Activated CD4-positive, alpha-beta T cell treated with anti-CD3 and anti-CD28 coated beads, Interleukin-2, amount 50 U/mL, for 4 hours (primary cell): ENCODE data around the gene GSTM4.

Experiments
- DNase-seq, 2 experiments: peaks; one replicate each; pipeline ENCODE4 v3.0.0-alpha.2; 2020

GSTM4 gene

DNA sequence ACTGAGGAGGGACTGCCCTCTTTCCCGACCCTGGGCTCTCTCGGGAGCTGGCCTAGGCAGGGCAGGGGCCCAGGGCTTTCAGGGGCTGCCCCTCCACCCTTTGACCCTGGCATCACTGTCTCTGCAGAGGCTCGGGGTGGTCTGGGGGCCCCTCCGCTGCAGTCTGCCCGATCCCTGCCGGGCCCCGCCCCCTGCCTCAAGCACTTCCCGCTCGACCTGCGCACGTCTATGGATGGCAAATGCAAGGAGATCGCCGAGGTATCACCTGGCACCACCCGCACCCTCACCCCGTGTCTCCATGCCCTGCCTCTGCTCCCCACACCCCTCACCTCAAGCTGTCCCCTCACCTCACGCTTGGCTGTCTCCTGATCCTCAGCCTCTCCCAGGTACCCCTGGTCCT is 30.7 kb upstream of the GSTM4 start:
- DNase-seq: no peak

DNA sequence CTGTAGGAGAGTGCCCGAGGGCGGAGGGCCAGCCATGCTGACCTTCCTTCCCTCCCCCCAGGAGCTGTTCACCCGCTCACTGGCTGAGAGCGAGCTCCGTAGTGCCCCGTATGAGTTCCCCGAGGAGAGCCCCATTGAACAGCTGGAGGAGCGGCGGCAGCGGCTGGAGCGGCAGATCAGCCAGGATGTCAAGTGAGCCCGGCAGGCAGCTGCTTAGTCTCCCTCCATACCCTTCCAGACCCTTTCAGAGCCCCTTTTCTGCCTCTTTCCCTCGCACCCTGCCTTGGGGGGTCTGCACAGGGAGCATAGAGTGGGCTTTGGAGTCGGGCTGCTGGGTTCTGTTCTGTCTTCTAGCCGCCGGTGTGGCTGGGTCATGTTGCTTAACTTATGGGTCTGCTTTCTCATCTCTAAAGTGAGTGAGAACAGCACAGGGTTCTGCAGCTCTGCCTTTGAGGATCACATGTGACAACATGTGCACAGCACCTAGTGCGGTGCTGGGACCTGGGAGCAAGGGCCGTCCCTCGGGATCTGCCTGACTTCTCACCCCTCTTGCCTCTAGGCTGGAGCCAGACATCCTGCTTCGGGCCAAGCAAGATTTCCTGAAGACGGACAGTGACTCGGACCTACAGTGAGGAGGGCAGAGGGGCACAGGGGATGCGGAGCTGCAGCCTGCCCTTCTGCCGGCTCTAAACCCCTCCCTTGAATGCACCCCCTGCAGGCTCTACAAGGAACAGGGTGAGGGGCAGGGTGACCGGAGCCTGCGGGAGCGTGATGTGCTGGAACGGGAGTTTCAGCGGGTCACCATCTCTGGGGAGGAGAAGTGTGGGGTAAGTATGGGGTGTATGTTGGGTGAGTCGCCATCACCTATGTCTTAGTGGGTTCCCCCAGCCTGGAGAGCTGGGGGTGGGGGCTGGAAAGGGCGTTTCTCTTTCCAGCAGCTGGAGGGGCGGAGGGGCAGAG is 30.0 kb upstream of the GSTM4 start:
- no peak for DNase-seq

DNA sequence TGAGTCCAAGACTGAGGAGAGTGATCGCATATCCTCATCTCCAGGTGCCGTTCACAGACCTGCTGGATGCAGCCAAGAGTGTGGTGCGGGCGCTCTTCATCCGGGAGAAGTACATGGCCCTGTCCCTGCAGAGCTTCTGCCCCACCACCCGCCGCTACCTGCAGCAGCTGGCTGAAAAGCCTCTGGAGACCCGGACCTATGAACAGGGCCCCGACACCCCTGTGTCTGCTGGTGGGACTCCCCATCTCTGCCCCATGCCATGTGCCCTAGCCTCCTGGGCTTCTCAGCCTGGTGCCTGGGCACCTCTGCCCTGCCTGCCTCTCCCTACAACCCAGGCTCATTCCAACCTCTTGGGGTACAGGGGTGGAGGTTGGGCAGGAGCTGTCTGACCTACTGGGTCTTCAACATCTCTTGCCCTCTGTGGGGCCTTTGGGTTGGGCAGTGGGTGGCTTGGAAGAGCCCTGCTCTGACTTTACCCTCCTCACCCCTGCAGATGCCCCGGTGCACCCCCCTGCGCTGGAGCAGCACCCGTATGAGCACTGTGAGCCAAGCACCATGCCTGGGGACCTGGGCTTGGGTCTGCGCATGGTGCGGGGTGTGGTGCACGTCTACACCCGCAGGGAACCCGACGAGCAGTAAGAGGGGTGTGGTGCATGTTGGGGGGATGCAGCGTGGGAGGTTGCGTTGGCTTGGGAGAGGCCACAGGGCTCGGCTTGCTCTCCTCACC is 29.1 kb upstream of the GSTM4 start:
- no peak for DNase-seq

DNA sequence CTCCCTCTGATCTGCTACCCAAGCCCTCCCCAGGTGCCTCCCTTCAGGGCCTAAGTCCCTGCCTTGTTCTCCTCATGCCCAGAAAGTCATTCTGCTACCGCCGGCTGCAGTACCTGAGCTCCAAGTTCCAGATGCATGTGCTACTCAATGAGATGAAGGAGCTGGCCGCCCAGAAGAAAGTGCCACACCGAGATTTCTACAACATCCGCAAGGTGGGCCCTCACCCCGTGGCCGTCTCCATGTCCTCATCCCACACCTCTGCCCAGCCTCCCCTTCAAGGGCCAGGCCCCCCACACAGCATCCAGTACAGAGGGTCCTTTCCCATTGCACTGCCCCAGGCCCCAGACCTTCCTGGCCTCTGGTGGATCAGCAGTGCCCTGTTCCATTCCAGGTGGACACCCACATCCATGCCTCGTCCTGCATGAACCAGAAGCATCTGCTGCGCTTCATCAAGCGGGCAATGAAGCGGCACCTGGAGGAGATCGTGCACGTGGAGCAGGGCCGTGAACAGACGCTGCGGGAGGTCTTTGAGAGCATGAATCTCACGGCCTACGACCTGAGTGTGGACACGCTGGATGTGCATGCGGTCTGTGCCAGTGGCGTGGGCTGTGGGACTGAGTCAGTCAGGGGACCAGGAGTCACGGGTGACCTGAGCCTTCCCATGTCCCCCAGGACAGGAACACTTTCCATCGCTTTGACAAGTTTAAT is 28.1 kb upstream of the GSTM4 start:
- DNase-seq: no peak

DNA sequence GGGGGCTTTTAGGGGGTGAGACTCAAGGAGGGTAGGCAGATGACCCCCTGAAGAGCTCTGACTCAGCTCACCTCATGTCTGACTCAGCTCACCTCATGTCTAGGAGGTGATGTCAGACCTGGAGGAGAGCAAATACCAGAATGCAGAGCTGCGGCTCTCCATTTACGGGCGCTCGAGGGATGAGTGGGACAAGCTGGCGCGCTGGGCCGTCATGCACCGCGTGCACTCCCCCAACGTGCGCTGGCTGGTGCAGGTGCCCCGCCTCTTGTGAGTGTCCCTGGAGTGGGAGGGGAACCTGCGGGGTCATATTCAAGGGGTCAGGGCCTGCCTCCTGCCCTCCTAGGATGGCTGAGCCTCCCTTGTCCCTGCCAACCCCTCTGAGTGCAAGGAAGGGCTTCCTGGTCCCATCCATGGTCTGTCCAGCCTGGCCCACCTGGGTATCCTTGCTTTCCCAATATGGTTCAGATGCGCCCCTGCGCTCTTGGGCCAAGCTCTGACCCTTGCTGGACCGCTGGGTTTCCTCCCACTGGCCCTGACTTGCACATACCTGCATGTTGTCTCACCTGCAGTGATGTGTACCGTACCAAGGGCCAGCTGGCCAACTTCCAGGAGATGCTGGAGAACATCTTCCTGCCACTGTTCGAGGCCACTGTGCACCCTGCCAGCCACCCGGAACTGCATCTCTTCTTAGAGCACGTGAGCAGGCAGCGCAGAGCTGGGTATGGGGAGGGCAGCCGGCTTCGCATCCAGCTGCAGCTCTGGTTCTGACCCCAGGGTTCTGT is 27.2 kb upstream of the GSTM4 start:
- no peak for DNase-seq

DNA sequence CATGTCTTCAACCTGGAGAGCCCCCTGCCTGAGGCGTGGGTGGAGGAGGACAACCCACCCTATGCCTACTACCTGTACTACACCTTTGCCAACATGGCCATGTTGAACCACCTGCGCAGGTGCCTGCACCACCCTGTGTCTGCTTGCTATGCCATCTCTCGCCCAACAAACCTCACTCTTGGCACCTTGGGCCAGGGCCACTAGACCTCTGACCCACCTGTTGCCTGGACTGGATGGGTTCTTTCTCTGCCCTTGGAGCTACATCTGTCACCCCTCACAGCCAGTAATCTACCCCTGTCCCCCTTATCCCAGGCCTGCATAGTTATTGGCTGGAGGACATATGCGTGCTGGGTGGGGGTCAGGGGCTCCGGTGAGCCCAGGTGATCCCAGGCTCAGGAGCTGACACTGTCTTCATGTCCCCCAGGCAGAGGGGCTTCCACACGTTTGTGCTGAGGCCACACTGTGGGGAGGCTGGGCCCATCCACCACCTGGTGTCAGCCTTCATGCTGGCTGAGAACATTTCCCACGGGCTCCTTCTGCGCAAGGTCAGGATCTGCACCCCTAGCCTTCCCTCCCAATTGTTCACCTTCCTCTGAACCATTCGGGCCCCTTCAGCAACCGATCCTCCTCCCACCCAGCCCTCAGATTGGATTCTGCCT is 26.4 kb upstream of the GSTM4 start:
- DNase-seq: no peak

DNA sequence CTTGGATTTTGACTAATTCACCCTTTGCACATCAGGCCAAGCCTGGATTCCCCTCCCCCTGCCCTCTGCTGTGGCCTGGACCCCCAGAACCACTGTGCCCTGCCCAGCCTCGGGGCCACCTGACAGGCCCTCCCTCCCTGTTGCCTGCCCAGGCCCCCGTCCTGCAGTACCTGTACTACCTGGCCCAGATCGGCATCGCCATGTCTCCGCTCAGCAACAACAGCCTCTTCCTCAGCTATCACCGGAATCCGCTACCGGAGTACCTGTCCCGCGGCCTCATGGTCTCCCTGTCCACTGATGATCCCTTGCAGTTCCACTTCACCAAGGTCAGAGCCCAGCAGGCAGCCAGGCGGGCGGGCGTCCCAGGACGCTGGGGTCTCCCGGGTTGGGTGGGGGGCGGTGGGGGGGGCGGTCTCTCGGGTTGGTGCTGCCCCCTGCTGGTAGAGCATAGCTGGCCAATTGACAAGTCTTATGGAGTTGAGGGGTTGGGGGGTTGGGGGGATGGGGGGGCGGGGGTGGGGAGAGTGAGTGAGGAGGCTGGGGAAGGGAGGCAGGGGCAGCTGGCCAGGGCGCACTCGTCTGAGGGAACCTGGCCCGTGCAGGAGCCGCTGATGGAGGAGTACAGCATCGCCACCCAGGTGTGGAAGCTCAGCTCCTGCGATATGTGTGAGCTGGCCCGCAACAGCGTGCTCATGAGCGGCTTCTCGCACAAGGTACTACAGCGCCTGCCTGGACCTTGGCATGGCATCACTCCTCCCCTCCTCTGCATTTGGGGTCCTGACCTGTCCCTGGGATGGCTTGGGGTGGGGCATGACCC is 25.6 kb upstream of the GSTM4 start:
- DNase-seq: peak in 1 of 2 experiments; percentile 28

DNA sequence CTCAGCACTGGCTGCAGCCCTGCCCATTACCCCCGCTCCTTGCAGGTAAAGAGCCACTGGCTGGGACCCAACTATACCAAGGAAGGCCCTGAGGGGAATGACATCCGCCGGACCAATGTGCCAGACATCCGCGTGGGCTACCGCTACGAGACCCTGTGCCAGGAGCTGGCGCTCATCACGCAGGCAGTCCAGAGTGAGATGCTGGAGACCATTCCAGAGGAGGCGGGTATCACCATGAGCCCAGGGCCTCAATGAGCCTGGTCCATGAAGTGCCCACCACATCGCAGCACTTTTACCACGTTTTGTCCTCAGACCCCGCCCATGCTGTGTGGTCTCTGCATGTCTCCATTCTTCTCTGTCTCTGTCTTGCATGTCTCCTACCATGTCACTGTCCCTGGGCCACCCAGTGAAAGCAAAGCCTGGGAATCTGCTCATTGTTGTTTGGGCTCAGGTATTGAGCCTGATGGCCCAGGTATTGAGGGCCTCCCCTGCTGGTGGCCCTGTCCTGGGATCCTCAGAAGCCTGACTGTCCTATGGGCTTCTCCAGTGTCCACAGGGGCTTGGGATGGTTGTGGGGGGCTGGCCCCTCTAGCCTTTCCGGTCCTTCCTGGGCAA is 24.9 kb upstream of the GSTM4 start:
- DNase-seq: no peak

DNA sequence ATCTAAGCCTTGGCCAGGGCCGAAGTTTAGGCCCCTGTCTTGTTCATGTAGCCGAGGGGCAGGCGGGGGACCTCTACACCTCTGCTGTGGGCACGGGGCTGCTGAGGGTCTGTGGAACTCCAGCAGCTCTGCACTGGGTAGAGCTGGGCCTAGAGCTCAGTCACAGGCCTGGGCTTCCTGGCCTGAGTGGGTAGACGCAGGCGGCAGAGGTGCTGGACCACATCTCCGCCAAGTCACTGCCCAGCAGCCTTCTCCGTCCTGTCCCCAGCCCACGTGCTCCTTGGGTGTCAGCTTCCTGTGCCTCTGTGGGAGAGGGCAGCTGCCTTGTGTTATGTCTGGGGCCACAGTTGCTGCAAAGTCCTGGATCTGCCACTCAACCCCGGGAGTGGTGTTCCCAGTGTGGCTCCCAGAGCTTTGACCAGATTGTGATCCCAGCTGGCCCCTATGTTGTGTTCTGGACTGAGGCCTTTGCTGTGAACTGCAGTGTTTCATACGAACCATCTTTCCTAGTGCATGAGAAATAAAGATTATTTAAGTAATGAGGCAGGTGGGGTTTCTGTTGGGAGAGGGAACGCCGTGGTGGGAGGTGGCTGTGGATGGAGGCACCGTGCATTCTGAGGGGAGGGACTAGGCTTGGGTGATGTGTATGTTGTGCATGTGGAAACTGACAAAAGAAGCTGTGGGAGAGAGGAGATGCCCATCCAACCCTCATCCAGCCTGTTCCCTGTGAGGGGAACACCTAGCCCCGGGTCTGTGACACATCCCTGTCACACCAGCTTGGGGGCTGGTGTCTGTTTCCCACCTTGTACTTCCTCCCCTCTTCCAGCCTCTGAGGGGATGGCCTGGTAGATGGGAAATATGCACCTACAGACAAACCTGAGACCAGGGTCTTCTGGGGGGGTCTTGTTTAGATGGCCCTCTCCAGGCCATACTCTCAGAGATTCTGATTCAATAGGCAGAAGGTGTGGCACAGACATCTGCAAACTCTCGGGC is 24.1 kb upstream of the GSTM4 start:
- no peak for DNase-seq

DNA sequence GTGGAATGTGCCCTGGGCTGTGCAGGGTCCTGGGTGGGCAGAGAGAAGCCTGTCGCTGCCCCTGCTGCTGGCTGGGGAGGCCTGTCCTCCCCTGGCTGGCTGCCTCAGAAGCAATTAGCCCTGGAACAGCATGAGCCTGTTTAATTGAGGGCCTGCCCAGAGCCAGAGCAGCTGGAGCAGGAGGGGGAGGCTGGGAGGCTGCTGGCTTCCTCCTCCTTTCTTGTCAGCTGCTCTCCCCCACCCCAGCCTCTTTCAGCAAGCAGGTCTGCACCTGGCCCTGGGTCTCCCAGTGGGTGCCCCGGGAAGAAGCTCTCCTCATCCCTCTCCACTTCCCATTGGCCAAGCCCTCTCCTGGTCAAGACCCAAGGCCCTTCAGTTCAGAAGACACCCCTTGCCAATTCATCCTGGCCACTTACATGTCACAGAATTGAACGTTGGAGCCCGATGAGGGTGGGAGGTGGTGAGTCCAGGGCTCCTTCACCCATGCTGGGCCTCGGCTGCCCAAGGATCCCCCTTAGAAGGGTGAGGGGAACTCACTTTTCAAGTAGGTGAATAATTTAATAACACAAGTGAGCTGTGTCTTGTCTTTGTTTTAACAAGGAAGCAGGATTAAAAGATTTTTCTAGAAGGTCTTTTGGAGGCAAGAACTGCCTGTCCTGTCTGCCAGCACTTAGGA is 23.1 kb upstream of the GSTM4 start:
- no peak for DNase-seq

DNA sequence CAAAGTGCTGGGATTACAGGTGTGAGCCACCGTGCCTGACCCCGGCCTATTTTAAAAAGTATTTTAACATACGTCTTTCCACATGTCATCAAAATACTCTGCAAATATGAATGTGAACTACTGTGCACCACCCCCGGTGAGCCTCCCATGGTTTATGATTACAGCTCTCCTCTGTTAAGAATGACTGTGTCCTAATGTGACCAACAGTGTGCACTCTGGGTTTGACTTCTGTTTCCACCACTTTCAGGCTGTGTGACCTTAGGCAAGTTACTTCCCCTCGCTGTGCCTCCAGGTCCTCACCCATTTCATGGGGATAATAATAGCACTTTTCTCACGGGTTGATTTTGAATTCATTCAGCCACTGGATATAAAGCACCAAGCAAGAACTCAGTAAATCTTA is 21.6 kb upstream of the GSTM4 start:
- DNase-seq: no peak

DNA sequence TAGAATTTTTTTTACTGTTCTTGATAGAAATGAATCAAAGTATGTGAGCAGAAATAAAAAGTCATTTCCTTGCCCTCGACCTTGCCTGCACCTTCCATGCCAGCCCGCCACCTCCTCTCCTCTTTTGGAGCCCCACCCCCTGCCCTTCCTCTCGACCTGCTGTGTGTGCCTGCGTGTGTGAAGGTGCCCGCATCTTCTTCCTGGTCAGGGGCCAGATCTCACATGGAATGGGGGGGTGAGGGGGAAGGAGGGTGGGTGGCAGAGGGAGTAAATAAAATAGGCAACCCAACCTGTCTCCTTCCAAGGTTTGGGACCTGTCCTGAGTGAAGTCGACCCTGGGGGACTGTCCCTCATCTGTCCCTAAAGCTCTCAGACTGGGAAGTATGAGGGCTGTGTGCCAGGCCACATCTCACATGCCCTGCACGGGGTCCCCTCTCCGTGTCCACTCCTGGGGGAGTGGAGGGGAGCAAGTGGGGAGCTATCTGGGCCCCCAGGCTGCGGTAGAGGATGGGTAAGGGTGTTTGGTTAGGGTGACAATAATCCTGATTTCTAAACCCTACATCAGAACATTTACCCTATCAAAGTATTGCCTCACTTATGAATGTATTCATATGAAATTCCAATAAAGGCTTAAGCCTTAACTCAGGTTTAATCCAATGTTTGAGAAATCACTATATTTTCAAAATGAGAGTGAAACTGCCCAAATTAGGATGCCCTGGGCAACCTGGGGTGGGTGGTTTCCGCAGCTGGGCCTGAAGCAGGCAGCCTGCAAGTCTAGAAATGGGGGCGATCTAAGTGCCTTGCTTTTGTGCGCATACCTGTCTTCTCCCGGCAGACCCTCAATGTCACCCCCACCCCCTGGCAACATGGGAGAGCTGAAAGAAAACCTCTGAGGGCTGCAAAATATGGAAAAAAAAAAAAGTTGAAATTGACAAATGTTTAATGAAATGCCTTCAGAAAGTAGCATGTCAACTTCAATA is 20.8 kb upstream of the GSTM4 start:
- DNase-seq: no peak

DNA sequence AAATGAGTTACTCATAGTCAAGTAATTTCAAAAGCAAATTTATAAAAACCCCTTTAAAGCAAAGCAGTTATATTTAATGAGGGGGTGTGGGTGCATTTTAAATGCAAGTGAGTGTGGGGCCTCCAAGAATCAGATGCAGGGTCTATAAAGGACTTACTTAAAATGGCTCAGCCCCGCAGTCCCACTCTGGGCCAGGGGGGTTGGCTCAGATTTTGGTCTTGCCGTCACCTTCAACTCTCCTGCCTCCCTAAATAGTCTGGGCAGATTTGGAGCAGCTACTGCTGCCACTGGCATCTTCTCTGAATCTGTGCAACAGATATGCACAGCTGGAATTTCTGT is 20.1 kb upstream of the GSTM4 start:
- DNase-seq: no peak

DNA sequence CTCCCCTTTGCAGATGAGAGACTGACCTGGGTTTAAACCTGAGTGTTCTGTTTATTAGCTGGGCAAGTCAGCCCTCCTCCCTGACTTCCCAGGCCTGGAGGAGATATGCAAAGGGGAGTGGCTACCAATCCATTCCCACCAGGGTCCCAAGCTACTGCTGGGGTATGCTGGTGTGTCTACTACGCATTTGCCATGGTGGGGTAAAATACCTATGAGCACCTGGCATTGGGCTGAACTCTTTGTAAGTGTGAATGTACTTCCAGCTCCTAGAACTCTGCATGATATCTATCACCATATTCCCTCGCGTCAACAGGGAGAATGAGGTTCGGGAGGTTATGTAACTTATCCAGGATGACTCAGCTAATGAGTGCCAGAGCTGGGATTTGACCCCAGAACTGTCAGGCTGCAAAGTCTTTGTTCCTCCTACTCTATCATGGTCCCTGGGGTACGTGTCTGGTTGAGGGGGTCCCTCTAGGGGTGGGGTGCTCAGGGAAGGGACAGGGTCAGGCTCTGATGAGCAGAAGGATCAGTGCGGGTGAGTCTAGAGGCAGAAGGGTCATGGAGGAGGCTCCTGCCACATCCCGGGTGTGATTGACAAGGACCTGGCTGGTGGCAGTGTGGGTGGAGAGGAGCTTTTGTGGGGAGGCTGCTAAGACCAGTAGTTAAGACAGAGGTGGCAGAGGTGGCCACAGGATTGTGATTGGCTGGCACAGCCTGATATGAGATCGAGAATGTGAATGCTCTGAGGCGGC is 19.5 kb upstream of the GSTM4 start:
- no peak for DNase-seq

DNA sequence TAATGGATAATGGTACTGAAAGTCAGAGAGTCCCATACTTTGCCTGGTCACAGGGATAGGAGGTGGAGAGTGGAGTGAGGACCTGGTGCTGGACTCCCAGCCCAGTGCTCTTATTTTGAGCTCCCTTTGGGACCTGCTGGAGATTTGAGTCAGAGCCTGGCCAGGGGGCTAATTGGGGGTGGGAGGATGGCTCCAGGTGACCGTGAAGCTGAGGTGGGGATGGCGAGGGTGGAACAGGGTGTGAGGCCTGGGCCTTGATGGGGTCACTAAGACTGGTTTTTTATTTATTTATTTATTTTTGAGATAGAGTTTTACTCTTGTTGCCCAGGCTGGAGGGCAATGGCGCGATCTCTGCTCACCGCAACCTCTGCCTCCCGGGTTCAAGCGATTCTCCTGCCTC is 18.5 kb upstream of the GSTM4 start:
- no peak for DNase-seq

DNA sequence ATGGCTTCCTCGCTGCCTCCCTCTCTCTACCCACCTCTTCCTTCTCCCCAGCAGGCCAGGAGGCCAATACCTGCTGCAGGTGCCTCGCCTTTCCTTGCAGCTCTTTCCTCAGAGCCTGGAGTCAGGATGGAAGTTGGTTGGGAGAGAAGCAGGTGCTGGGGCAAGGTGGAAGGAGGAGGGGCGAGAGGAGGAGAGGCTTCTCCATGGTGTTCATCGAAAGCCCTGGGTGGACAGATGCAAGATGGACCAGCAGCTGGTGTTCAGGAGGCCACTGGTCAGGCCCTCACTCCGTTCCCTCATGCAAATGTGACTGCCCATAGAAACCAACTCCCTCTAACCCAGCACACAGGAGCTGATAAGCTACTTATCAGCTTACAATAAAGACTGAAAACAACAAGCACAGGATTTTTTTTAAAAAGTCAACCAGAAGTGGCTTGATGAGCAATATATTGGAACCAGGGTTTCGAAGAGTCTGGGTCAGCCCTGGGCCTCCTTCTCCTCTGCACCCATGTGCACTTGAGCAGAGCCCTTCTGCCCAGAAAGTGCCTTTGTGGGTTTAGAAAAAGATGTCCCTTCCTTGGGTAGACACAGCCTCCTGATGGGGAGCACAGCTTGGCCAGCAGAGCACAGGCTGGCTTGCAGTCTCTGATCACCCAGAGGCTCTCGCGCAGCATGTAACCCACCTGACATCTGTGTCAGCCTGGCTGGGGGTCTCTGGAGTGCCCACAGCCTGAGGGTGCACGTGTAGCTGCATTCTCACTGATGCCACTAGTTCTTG is 16.6 kb upstream of the GSTM4 start:
- no peak for DNase-seq
